HG02642 (cell line): ENCODE data around the gene LRBA.
A peak's percentile ranks its signal among the peaks of the same experiment; 100 is the strongest.

Experiments used
- ATAC-seq: cut with Tn5 transposase; IDR thresholded peaks from one replicate; pipeline ENCODE4 v1.9.1; 2021; ENCODE audit warnings: mild to moderate bottlenecking; ENCODE audit not compliant: unreplicated experiment, poor library complexity

Gene LRBA

DNA sequence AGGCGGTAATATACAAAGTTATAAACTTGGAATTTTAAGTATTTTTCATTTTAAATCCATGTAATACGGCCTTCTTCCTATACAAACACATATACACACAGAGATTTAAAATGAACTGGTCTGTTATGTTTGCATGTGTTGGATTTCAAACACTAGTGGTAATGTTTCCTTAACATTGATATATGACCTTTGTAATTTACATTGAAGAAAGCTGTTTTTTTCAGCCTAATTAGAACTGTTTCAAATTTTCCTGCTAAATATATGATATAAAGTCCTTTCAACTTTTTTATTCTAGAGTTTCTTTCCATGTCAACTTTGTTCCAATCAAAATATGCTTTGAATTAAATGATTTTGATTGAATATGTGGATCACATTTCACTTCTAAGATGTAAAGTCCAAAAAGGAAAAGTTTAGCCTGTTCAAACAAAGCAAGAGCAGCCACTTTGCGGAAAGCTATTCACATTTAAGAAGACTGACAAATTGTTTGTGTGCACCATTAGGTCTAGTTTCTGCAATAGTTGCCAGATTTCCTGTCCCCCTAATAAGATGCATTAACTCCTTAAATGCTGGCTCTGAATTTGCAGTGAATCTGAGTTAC, 659.1 kb downstream of the LRBA start:
- no peak for ATAC-seq

GRCh38 chr4:150355418-150355817, 659.7 kb downstream of the LRBA start:
- no peak for ATAC-seq

GRCh38 chr4:150354214-150354796, 660.8 kb downstream of the LRBA start:
- ATAC-seq: no peak

DNA sequence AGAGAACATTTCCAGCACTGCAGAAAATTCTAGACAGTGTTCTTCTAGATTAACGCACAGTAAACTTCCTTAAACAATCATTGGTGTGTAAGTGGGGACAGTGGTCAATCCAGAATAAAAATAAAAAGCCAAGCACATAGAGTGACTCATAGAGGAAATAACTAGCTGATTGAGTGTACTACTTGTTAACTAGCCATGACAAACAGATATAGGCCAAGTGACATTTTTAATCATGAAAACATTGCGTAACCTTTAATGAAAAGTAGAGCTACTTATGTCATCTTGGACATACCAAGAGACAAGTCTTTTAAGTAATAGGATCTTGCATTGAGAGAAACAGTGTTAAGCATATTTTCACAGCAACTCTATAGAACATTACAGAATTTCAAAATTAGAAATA, 667.0 kb downstream of the LRBA start:
- no peak for ATAC-seq

GRCh38 chr4:150345207-150345744, 669.8 kb downstream of the LRBA start:
- no peak for ATAC-seq

- ATAC-seq: no peak
Measured at GRCh38 chr4:150343796-150344195, 671.3 kb downstream of the LRBA start.

DNA sequence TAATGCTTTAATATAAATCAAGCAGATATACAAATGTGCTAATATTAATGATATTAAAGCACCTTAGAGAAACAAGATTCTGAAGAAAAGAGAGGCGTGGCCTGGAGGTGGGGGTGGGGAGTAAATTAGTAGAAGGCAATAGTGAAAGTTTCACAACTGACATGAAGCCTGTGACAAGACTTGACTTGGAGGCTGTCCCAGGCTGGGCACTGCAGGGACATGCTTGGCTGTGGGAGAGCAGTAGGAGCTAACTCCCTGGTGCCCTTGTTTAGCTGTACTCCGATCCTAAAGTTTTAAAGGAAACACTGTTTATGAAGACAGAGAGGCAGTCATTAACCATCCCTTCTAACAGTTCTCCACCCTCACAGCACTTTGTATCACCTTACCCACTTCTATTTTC, 672.1 kb downstream of the LRBA start:
- no peak for ATAC-seq

GRCh38 chr4:150337734-150338133, 677.4 kb downstream of the LRBA start:
- ATAC-seq: no peak

DNA sequence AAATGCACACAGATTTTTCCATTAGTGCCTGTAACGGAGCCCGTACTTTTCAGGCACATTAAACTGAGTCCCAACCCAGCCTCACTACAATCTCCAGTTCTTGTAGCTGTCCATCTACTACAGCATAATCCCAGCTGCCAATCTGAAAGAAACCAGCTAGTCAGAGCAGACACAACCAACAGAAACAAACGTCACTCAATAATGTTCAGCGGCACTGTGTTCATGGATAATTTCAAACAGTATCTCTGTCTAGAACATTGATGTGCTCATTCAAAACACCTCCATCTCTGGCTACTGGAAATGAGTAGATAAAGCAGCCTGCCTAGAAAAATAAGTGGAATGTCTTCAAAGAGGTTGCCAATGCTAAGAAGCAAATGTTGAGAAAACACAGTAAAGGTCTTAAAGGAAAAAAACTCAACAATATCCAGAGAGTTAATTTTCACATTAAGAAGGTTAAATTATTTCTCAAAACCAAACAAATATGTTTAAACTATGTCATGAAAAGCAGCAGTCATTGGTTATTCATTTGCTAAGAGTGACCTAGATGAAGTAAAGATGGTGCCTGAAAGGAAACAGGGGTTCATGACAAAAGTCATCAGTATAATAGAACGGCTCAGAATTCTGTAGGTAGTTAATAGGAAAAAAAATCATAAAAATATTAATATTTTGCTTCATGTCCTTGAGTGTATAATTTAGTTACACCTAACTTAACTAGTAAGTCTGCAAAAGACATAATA, 678.2 kb downstream of the LRBA start:
- ATAC-seq: no peak

- no peak for ATAC-seq
Measured at GRCh38 chr4:150332961-150333360, 682.1 kb downstream of the LRBA start.

GRCh38 chr4:150332086-150332485, 683.0 kb downstream of the LRBA start:
- no peak for ATAC-seq

GRCh38 chr4:150329373-150329772, 685.7 kb downstream of the LRBA start:
- no peak for ATAC-seq

DNA sequence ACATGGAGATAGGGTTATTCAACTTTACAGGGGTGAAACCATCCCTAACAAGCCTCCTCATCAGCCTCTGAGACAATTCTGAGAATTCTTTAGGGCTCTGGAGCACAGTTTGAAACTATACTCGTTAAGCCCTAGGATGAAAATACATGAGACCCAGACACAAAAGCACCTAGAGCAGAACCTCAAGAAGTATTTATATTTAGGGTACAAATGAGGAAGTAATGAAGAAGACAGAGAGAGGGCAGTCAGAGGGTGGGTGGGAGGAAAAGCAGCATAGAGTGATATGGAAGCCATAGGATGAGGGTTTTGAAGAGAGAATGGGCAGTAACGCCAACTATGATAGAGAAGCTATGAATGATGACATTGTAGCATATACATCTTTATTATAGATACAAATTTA, 686.6 kb downstream of the LRBA start:
- no peak for ATAC-seq

- no peak for ATAC-seq
Measured at GRCh38 chr4:150327262-150327780, 687.8 kb downstream of the LRBA start.

- peak; percentile 93 for ATAC-seq
Measured at GRCh38 chr4:150325872-150326271, 689.2 kb downstream of the LRBA start.

GRCh38 chr4:150323406-150324325, 691.4 kb downstream of the LRBA start:
- no peak for ATAC-seq

DNA sequence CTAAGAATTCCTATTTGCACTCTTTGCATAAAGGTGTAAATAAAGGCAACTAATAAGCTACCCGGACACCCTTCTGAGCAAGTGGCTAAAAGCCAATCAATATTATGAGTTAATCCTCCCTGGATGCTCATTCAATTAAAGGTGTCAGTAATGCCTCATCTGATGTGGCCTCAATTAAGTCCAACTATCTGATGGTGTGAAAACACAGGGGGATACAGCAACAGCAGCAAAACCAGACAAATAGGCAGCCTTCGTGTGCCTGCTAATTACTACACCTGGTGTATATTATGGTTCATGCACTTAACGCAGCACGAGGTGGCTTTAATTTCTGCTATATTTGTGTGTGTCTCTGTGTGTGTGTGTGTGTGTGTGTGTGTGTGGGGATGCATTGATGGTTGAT, 692.4 kb downstream of the LRBA start:
- ATAC-seq: no peak

- ATAC-seq: no peak
Measured at GRCh38 chr4:150321113-150321512, 694.0 kb downstream of the LRBA start.

GRCh38 chr4:150318971-150319370, 696.1 kb downstream of the LRBA start:
- no peak for ATAC-seq

- ATAC-seq: no peak
Measured at GRCh38 chr4:150318527-150318926, 696.6 kb downstream of the LRBA start.
